Measurements from ENCODE around the gene FEM1B. TPM values are rescaled to one million over a fixed set of nuclear protein-coding genes. Genes with fewer than 3 reads are reported as not detected.
"Not testable (repeated sequence)": the region's sequence is repeated elsewhere in the genome, so short reads cannot be mapped to it uniquely, and the experiment has no call there.

The FEM1B gene
- total RNA-seq, 1 experiment from 2014 or later, result 22.1 TPM

GRCh38 chr15:68232449-68232848, 45.1 kb upstream of the FEM1B start:
- ChIA-PET CTCF (no interaction called here), POLR2A (ENCODE audit: unreplicated experiment) (no interaction called here)
- no TSS peak for BruUV-seq (replicated peaks)
- Histone ChIP-seq H3K9me3 (ENCODE audit: low read length) (no peaks in the 10 kb centered on the region), H3K79me2 (ENCODE audit: low read length) (peaks cover 20% of the 10 kb centered on the region), H3K9ac (ENCODE audit: low read length) (no peak overlapping the region), H3K4me1 (ENCODE audit: insufficient read depth, low read length) (peaks cover 14% of the 10 kb centered on the region), H3K4me3 (ENCODE audit: low read length) (no peak overlapping the region), H3K4me2 (ENCODE audit: low read length) (no peak overlapping the region), H3K27ac (ENCODE audit: low read length) (no peak overlapping the region), H4K20me1 (ENCODE audit: low read length) (0 out of 2 replicates have a peak, but pooled peaks cover 12% of the 10 kb centered on the region), H3K27me3 (ENCODE audit: low read length) (no peaks in the 10 kb centered on the region), H3K9me2 (replicated peaks; ENCODE audit: low read length) (no peaks in the 10 kb centered on the region), H3F3A (ENCODE audit: low read length, unreplicated experiment) (no peaks in the 10 kb centered on the region), H2AFZ (ENCODE audit: low read length) (no peak overlapping the region), H3K36me3 (ENCODE audit: low read depth, low read length) (no peaks in the 10 kb centered on the region)
- ATAC-seq (no peak), DNase-seq (no peak)
- no peak for TF ChIP-seq EZH2 (IDR thresholded peaks at IDR 0.05; ENCODE audit: low read length, unreplicated experiment)
- TF ChIP-seq EZH2phosphoT487 (IDR thresholded peaks at IDR 0.05; ENCODE audit: borderline replicate concordance, low read length), result no peak
- TF ChIP-seq, protein P1, sequence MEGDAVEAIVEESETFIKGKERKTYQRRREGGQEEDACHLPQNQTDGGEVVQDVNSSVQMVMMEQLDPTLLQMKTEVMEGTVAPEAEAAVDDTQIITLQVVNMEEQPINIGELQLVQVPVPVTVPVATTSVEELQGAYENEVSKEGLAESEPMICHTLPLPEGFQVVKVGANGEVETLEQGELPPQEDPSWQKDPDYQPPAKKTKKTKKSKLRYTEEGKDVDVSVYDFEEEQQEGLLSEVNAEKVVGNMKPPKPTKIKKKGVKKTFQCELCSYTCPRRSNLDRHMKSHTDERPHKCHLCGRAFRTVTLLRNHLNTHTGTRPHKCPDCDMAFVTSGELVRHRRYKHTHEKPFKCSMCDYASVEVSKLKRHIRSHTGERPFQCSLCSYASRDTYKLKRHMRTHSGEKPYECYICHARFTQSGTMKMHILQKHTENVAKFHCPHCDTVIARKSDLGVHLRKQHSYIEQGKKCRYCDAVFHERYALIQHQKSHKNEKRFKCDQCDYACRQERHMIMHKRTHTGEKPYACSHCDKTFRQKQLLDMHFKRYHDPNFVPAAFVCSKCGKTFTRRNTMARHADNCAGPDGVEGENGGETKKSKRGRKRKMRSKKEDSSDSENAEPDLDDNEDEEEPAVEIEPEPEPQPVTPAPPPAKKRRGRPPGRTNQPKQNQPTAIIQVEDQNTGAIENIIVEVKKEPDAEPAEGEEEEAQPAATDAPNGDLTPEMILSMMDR (conservative IDR thresholded peaks at IDR 0.05; ENCODE audit: low read depth, low read length), result no peak
- intact Hi-C loops (cut with micrococcal nuclease), result no loop called here

DNA sequence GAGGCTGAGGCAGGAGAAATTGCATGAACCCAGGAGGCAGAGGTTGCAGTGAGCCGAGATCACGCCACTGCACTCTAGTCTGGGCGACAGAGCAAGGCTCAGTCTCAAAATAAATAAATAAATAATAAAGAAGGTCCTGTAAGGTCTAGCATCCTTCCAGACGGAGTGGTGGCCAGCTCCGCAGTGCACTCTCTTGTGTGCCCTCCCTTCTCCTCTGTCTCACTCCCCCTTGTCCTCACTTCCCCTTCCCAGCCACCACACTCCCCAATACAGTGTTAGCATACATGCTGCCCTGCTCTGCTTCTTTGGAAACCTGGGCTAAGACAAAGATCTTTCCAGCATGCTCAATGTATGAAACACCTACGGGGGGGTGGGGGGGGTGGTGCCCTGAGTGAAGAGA, 44.6 kb upstream of the FEM1B start:
- Histone ChIP-seq H3K27ac (ENCODE audit: low read length) (no peak overlapping the region), H3K9ac (ENCODE audit: low read length) (no peak overlapping the region), H3F3A (ENCODE audit: low read length, unreplicated experiment) (no peaks in the 10 kb centered on the region), H3K79me2 (ENCODE audit: low read length) (peaks cover 15% of the 10 kb centered on the region), H2AFZ (ENCODE audit: low read length) (no peak overlapping the region), H3K27me3 (ENCODE audit: low read length) (no peaks in the 10 kb centered on the region), H3K9me3 (ENCODE audit: low read length) (no peaks in the 10 kb centered on the region), H3K4me2 (ENCODE audit: low read length) (no peak overlapping the region), H3K4me1 (ENCODE audit: insufficient read depth, low read length) (peaks cover 9% of the 10 kb centered on the region), H3K4me3 (ENCODE audit: low read length) (no peak overlapping the region), H4K20me1 (ENCODE audit: low read length) (0 out of 2 replicates have a peak, but pooled peaks cover 7% of the 10 kb centered on the region), H3K36me3 (ENCODE audit: low read depth, low read length) (no peaks in the 10 kb centered on the region), H3K9me2 (replicated peaks; ENCODE audit: low read length) (no peaks in the 10 kb centered on the region)
- no TSS peak for BruUV-seq (replicated peaks)
- DNase-seq (no peak), ATAC-seq (no peak)
- CTCF ChIA-PET, result no interaction called here
- TF ChIP-seq, protein P1 (conservative IDR thresholded peaks at IDR 0.05; ENCODE audit: low read depth, low read length), result no peak
- TF ChIP-seq EZH2phosphoT487 (IDR thresholded peaks at IDR 0.05; ENCODE audit: borderline replicate concordance, low read length) (no peak), EZH2 (IDR thresholded peaks at IDR 0.05; ENCODE audit: low read length, unreplicated experiment) (no peak)
- POLR2A ChIA-PET (ENCODE audit: unreplicated experiment), result no interaction called here
- intact Hi-C loops (cut with micrococcal nuclease), result no loop called here

DNA sequence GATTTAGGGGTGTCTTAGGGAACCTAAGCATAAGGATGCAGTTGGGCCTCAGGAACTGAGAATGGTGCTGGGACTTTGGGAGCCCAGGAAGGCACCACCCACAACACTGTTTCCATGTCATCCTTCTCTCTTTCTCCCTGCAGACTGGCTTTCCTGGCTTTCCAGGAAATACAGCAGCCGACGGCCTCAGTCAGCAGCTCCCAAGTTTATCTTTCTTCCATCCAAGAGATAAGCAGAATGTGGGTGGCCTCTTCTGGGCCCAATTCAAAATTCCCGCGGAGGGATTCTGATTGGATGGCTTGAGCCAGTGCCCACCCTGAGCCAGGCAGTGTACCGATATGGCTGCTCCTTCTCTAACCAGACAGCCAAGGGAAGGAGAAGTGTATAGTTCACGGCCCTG, 43.5 kb upstream of the FEM1B start:
- H3K79me2 ChIP-seq (ENCODE audit: low read length), result peaks cover 4% of the 10 kb centered on the region
- POLR2A ChIA-PET (ENCODE audit: unreplicated experiment), result no interaction called here
- no peaks in the 10 kb centered on the region for H4K20me1 ChIP-seq (ENCODE audit: low read length)
- peaks cover 7% of the 10 kb centered on the region; the same call in 1 of the 2 replicates for H3K4me1 ChIP-seq (ENCODE audit: insufficient read depth, low read length)
- no peak overlapping the region for H3K4me3 ChIP-seq (ENCODE audit: low read length)
- H3K36me3 ChIP-seq (ENCODE audit: low read depth, low read length), result no peaks in the 10 kb centered on the region
- H3F3A ChIP-seq (ENCODE audit: low read length, unreplicated experiment), result no peaks in the 10 kb centered on the region
- H3K9ac ChIP-seq (ENCODE audit: low read length), result no peak overlapping the region
- intact Hi-C loops (cut with micrococcal nuclease), result no loop called here
- no peaks in the 10 kb centered on the region for H3K27me3 ChIP-seq (ENCODE audit: low read length)
- no TSS peak for BruUV-seq (replicated peaks)
- no peak overlapping the region for H3K27ac ChIP-seq (ENCODE audit: low read length)
- no peak overlapping the region for H3K4me2 ChIP-seq (ENCODE audit: low read length)
- no peak overlapping the region for H2AFZ ChIP-seq (ENCODE audit: low read length)
- H3K9me2 ChIP-seq (replicated peaks; ENCODE audit: low read length), result no peaks in the 10 kb centered on the region
- CTCF ChIA-PET, result no interaction called here
- DNase-seq (no peak), ATAC-seq (no peak)
- TF ChIP-seq, protein P1 (conservative IDR thresholded peaks at IDR 0.05; ENCODE audit: low read depth, low read length), result no peak
- TF ChIP-seq EZH2 (IDR thresholded peaks at IDR 0.05; ENCODE audit: low read length, unreplicated experiment) (no peak), EZH2phosphoT487 (IDR thresholded peaks at IDR 0.05; ENCODE audit: borderline replicate concordance, low read length) (no peak)
- H3K9me3 ChIP-seq (ENCODE audit: low read length), result no peaks in the 10 kb centered on the region

DNA sequence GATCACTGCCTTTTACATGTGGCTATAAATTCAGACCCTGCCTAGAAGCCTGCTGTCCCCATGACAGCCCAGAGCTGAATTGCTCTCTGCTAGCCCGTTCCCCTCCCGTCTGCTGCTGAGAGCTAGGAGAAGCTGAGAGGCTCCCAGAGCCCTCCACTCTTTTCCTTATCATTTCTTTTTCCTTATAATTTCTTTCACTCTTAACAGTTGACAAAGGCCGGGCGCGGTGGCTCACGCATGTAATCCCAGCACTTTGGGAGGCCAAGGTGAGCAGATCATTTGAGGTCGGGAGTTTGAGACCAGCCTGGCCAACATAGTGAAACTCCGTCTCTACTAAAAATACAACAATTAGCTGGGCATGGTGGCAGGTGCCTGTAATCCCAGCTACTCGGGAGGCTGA, 43.0 kb upstream of the FEM1B start:
- H3K27me3 ChIP-seq (ENCODE audit: low read length); CTCF ChIA-PET; H3K4me2 ChIP-seq (ENCODE audit: low read length); DNase-seq; intact Hi-C loops (cut with micrococcal nuclease); H3K4me1 ChIP-seq (ENCODE audit: insufficient read depth, low read length); ATAC-seq; H2AFZ ChIP-seq (ENCODE audit: low read length); H3K36me3 ChIP-seq (ENCODE audit: low read depth, low read length); BruUV-seq (replicated peaks); H3K4me3 ChIP-seq (ENCODE audit: low read length); H3K9me2 ChIP-seq (replicated peaks; ENCODE audit: low read length); H3K9me3 ChIP-seq (ENCODE audit: low read length); POLR2A ChIA-PET (ENCODE audit: unreplicated experiment); H3K9ac ChIP-seq (ENCODE audit: low read length); H3K27ac ChIP-seq (ENCODE audit: low read length); H3F3A ChIP-seq (ENCODE audit: low read length, unreplicated experiment); H3K79me2 ChIP-seq (ENCODE audit: low read length); H4K20me1 ChIP-seq (ENCODE audit: low read length): not testable (repeated sequence)

Data from PC-3 (cell line).